Fibroblast of skin of left quadriceps (primary cell): Measurements from ENCODE around the gene MINDY3.

ENCODE experiments used
- DNase-seq, 2 experiments: peaks; one replicate each; pipeline ENCODE4 v3.0.0-alpha.2; 2013; ENCODE audit warnings: low read depth in 2 of 2

MINDY3 gene

GRCh38 chr10:15738270-15738925 lies 121.9 kb downstream of the MINDY3 start:
- no peak for DNase-seq

- DNase-seq, result no peak
These were observed 122.7 kb downstream of the MINDY3 start for GRCh38 chr10:15737656-15738055.

- DNase-seq, result no peak
These were observed 124.5 kb downstream of the MINDY3 start for GRCh38 chr10:15735763-15736162.

GRCh38 chr10:15730341-15730740 lies 130.0 kb downstream of the MINDY3 start:
- no peak for DNase-seq

GRCh38 chr10:15729890-15730289 lies 130.4 kb downstream of the MINDY3 start:
- DNase-seq, result no peak
